ENCODE data around the gene GPX2. TPM values are rescaled to one million over a fixed set of nuclear protein-coding genes. Genes with fewer than 3 reads are reported as not detected.

The GPX2 gene
- total and polyA plus RNA-seq, 10 of the 15 experiments (the other 5 are each of a cell fraction or from before 2014, with no cell fraction given), result not detected

GRCh38 chr14:64928239-64929013 lies 14.1 kb downstream of the GPX2 start (continued):
- TF ChIP-seq REST (IDR thresholded peaks at IDR 0.05; ENCODE audit: low read depth, low read length) (no peak), CREM (IDR thresholded peaks at IDR 0.05; ENCODE audit: low read depth) (no peak), ZNF274 (IDR thresholded peaks at IDR 0.05; ENCODE audit: insufficient read depth, insufficient read length) (no peak), GATAD2B (conservative IDR thresholded peaks at IDR 0.05; ENCODE audit: low read depth) (no peak), CBFB (IDR thresholded peaks at IDR 0.05; ENCODE audit: low read depth) (peak; percentile 36; the same call in 1 of the 2 replicates)

GRCh38 chr14:64927031-64927430 lies 15.5 kb downstream of the GPX2 start:
- peaks cover 17% of the 10 kb centered on the region for H3K4me1 ChIP-seq (ENCODE audit: control insufficient read depth, insufficient read depth, low read length)
- RAD21 ChIA-PET (ENCODE audit: unreplicated experiment), result interaction anchor here (0.8 to 1.6 kb wide), 4 partner anchors 12 to 77 kb away, joined by 3 to 6 read pairs (median 4); no protein-coding TSS in a partner anchor

More at GRCh38 chr14:64927031-64927430, 15.5 kb downstream of the GPX2 start:
- TF ChIP-seq BCL3 (IDR thresholded peaks at IDR 0.05; ENCODE audit: borderline replicate concordance, insufficient read depth, low read depth, low read length, poor library complexity, severe bottlenecking) (no peak), CHD2 (IDR thresholded peaks at IDR 0.05; ENCODE audit: borderline replicate concordance, low read depth, low read length) (no peak), EGR1 (IDR thresholded peaks at IDR 0.05; ENCODE audit: borderline replicate concordance in 1 of 2, low read depth in 2 of 2, low read length in 2 of 2) (no peak), NFIC (IDR thresholded peaks at IDR 0.05; ENCODE audit: low read depth, low read length) (no peak), MTA3 (IDR thresholded peaks at IDR 0.05; ENCODE audit: borderline replicate concordance, low read length) (no peak), CBX5 (IDR thresholded peaks at IDR 0.05; ENCODE audit: low read depth) (no peak)
- no peak for ATAC-seq
- no peak overlapping the region for H3K4me2 ChIP-seq (ENCODE audit: control insufficient read depth, insufficient read depth)
- ChIA-PET CTCF (interaction anchor here (0.9 to 2.4 kb wide), 9 partner anchors 9 to 93 kb away, joined by 3 to 9 read pairs (median 4); partner anchors contain the start of gene CHURC1), POLR2A (interaction anchor here (0.6 to 2.3 kb wide), 5 partner anchors 9 to 26 kb away, joined by 3 to 6 read pairs (median 3); no protein-coding TSS in a partner anchor), SMC1A (ENCODE audit: uncharacterized antibody, unreplicated experiment) (interaction anchor here (1.6 to 4.8 kb wide), 3 partner anchors 9 to 26 kb away, joined by 7 to 25 read pairs (median 12); partner anchors contain the start of gene CHURC1)
- peaks cover 2% of the 10 kb centered on the region; the same call in 1 of the 2 replicates for H3K79me2 ChIP-seq (ENCODE audit: control insufficient read depth, insufficient read depth, low read length)
- H3K4me3 ChIP-seq, result no peak overlapping the region
- no peak overlapping the region for H3K9ac ChIP-seq (ENCODE audit: control insufficient read depth, insufficient read depth, low read length)
- peaks cover 2 to 19% of the 10 kb centered on the region in 2 experiments; a peak in 3 of 4 replicates for H3K36me3 ChIP-seq (ENCODE audit: control insufficient read depth in 2 of 2, insufficient read depth in 2 of 2, low read length in 1 of 2)
- no peaks in the 10 kb centered on the region for H4K20me1 ChIP-seq (ENCODE audit: control insufficient read depth, insufficient read depth)
- BruUV-seq (replicated peaks), result no TSS peak
- H3K9me3 ChIP-seq (replicated peaks; ENCODE audit: control insufficient read depth, insufficient read depth, low read length), result no peaks in the 10 kb centered on the region
- no peak overlapping the region for H2AFZ ChIP-seq (ENCODE audit: control insufficient read depth, low read depth, low read length)
- intact Hi-C loops (cut with micrococcal nuclease; ENCODE audit: unreplicated experiment), result no loop called here
- no peak for FAIRE-seq
- H3K27me3 ChIP-seq (replicated peaks in 1 of 2; ENCODE audit: control insufficient read depth in 2 of 2, insufficient read depth in 2 of 2, low read length in 1 of 2), result no peaks in the 10 kb centered on the region
- DNase-seq (ENCODE audit: low read depth, low spot score), result no peak
- WGBS (ENCODE audit: insufficient coverage, insufficient replicate concordance, low lambda C conversion rate, missing lambda C conversion rate), result 81% methylated on average over 3 of the region's 3 CpGs
- in situ Hi-C loops (cut with MboI), result no loop called here
- no peak overlapping the region for H3K27ac ChIP-seq (ENCODE audit: control insufficient read depth, insufficient read depth)

All from GM12878 (cell line).